ENCODE measurements around the gene PARVB. TPM values are rescaled to one million over a fixed set of nuclear protein-coding genes. Genes with fewer than 3 reads are reported as not detected.

Gene PARVB
- total RNA-seq, 2 donors from 2014 or later: 21.6 to 73.7 TPM

GRCh38 chr22:44192816-44193534 lies 168.9 kb downstream of the PARVB start:
- Mint-ChIP-seq H3K27ac (peak overlapping the region in 1 of 2 donors; percentile 84), H3K9me3 (no peaks in the 10 kb centered on the region), H3K36me3 (peaks cover 14 to 24% of the 10 kb centered on the region in 2 donors)
- DNase-seq (ENCODE audit: low spot score in 2 of 2): no peak
- peak in 1 of 2 donors; percentile 27 for ATAC-seq

GRCh38 chr22:44193535-44193891 lies 169.4 kb downstream of the PARVB start:
- peaks cover 14 to 24% of the 10 kb centered on the region in 2 donors for H3K36me3 Mint-ChIP-seq
- H3K9me3 Mint-ChIP-seq: no peaks in the 10 kb centered on the region
- H3K27ac Mint-ChIP-seq: no peak overlapping the region
- ATAC-seq (peak; percentile 38 to 48), DNase-seq (ENCODE audit: low spot score in 2 of 2) (no peak)

GRCh38 chr22:44194569-44194968 lies 170.5 kb downstream of the PARVB start:
- Mint-ChIP-seq H3K9me3 (no peaks in the 10 kb centered on the region), H3K27ac (no peak overlapping the region), H3K36me3 (peaks cover 14 to 24% of the 10 kb centered on the region in 2 donors)
- DNase-seq (ENCODE audit: low spot score in 2 of 2) (no peak), ATAC-seq (no peak)

- no peak for DNase-seq (ENCODE audit: low spot score in 2 of 2)
- Mint-ChIP-seq H3K27ac (no peak overlapping the region), H3K9me3 (no peaks in the 10 kb centered on the region), H3K36me3 (peaks cover 14 to 24% of the 10 kb centered on the region in 2 donors)
- no peak for ATAC-seq
Measured at GRCh38 chr22:44195189-44195871, 171.2 kb downstream of the PARVB start.

- ATAC-seq (no peak), DNase-seq (ENCODE audit: low spot score in 2 of 2) (no peak)
- Mint-ChIP-seq H3K9me3 (no peaks in the 10 kb centered on the region), H3K27ac (no peak overlapping the region), H3K36me3 (peaks cover 14 to 24% of the 10 kb centered on the region in 2 donors)
Measured at GRCh38 chr22:44196241-44196640, 172.1 kb downstream of the PARVB start.

- Mint-ChIP-seq H3K27ac (no peak overlapping the region), H3K36me3 (peaks cover 14 to 20% of the 10 kb centered on the region in 2 donors), H3K9me3 (no peaks in the 10 kb centered on the region)
- DNase-seq (ENCODE audit: low spot score in 2 of 2) (no peak), ATAC-seq (no peak)
Measured at GRCh38 chr22:44196731-44197131, 172.6 kb downstream of the PARVB start.

- Mint-ChIP-seq H3K27ac (no peak overlapping the region), H3K9me3 (no peaks in the 10 kb centered on the region), H3K36me3 (peaks cover 14 to 18% of the 10 kb centered on the region in 2 donors)
- DNase-seq (ENCODE audit: low spot score in 2 of 2) (no peak), ATAC-seq (no peak)
Measured at GRCh38 chr22:44197271-44197670, 173.2 kb downstream of the PARVB start.

- no peak for DNase-seq (ENCODE audit: low spot score in 2 of 2)
- H3K27ac Mint-ChIP-seq: peak overlapping the region in 1 of 2 donors; percentile 34
- ATAC-seq: no peak
- peaks cover 3 to 5% of the 10 kb centered on the region in 2 donors for H3K36me3 Mint-ChIP-seq
- H3K9me3 Mint-ChIP-seq: no peaks in the 10 kb centered on the region
Measured at GRCh38 chr22:44199164-44199563, 175.1 kb downstream of the PARVB start.

GRCh38 chr22:44199866-44200265 lies 175.8 kb downstream of the PARVB start:
- H3K9me3 Mint-ChIP-seq: no peaks in the 10 kb centered on the region
- no peaks in the 10 kb centered on the region for H3K36me3 Mint-ChIP-seq
- peak overlapping the region in 1 of 2 donors; percentile 34 for H3K27ac Mint-ChIP-seq
- DNase-seq (ENCODE audit: low spot score in 2 of 2): no peak
- no peak for ATAC-seq

GRCh38 chr22:44200451-44200850 lies 176.3 kb downstream of the PARVB start:
- no peaks in the 10 kb centered on the region for H3K9me3 Mint-ChIP-seq
- DNase-seq (ENCODE audit: low spot score in 2 of 2): no peak
- no peak for ATAC-seq
- H3K27ac Mint-ChIP-seq: peak overlapping the region in 1 of 2 donors; percentile 39
- H3K36me3 Mint-ChIP-seq: no peaks in the 10 kb centered on the region

GRCh38 chr22:44200855-44201550 lies 176.9 kb downstream of the PARVB start:
- Mint-ChIP-seq H3K36me3 (no peaks in the 10 kb centered on the region), H3K9me3 (no peaks in the 10 kb centered on the region), H3K27ac (peak overlapping the region; percentile 39 to 44)
- DNase-seq (ENCODE audit: low spot score in 2 of 2) (no peak), ATAC-seq (no peak)

GRCh38 chr22:44201665-44202064 lies 177.6 kb downstream of the PARVB start:
- no peak for ATAC-seq
- H3K9me3 Mint-ChIP-seq: no peaks in the 10 kb centered on the region
- H3K36me3 Mint-ChIP-seq: no peaks in the 10 kb centered on the region
- no peak overlapping the region for H3K27ac Mint-ChIP-seq
- no peak for DNase-seq (ENCODE audit: low spot score in 2 of 2)

GRCh38 chr22:44202261-44202789 lies 178.2 kb downstream of the PARVB start:
- Mint-ChIP-seq H3K27ac (no peak overlapping the region), H3K9me3 (no peaks in the 10 kb centered on the region), H3K36me3 (no peaks in the 10 kb centered on the region)
- DNase-seq (ENCODE audit: low spot score in 2 of 2): no peak
- ATAC-seq: no peak

- no peak for DNase-seq (ENCODE audit: low spot score in 2 of 2)
- Mint-ChIP-seq H3K9me3 (peaks cover 0 to 3% of the 10 kb centered on the region in 2 donors), H3K36me3 (peaks cover 0 to 5% of the 10 kb centered on the region in 2 donors), H3K27ac (peak overlapping the region in 1 of 2 donors; percentile 14)
- ATAC-seq: no peak
Measured at GRCh38 chr22:44203203-44203602, 179.1 kb downstream of the PARVB start.

- DNase-seq (ENCODE audit: low spot score in 2 of 2): peak in 1 of 2 donors; percentile 42
- peaks cover 6 to 14% of the 10 kb centered on the region in 2 donors for H3K36me3 Mint-ChIP-seq
- peaks cover 8 to 9% of the 10 kb centered on the region in 2 donors for H3K9me3 Mint-ChIP-seq
- no peak for ATAC-seq
- H3K27ac Mint-ChIP-seq: peak overlapping the region; percentile 64 to 77
Measured at GRCh38 chr22:44204739-44205515, 180.8 kb downstream of the PARVB start.

All from activated naive CD4-positive, alpha-beta T cell treated with anti-CD3 and anti-CD28 coated beads, Interleukin-2, amount 50 U/mL, for 72 hours (primary cell).